RWPE2 (cell line): ENCODE measurements around the gene MYO1E.

Experiments used
- ATAC-seq: fragments of 200-7000 bp; cut with Tn5 transposase; 3 replicates; pipeline ENCODE4 v1.9.1; 2021; ENCODE audit warnings: low read depth
- DNase-seq: peaks from one replicate; pipeline ENCODE4 v3.0.0-alpha.2; 2020; ENCODE audit warnings: low spot score
- H3K27ac ChIP-seq: fragments of 450-650 bp; 2 replicates; pipeline ENCODE4 v1.5.1; 2017; ENCODE audit warnings: mild to moderate bottlenecking; ENCODE audit not compliant: poor library complexity, severe bottlenecking
- H3K27me3 ChIP-seq: fragments of 250-450 bp; sonication (Bioruptor Pico); 2 replicates; pipeline ENCODE4 v1.5.1; 2021; ENCODE audit warnings: mild to moderate bottlenecking, moderate library complexity; ENCODE audit not compliant: insufficient read depth, poor library complexity, severe bottlenecking
- H3K36me3 ChIP-seq: fragments of 250-450 bp; sonication (Bioruptor Pico); 2 replicates; pipeline ENCODE4 v1.5.1; 2020; ENCODE audit warnings: low read depth, mild to moderate bottlenecking, moderate library complexity
- H3K4me1 ChIP-seq: fragments of 250-450 bp; sonication (Bioruptor Pico); 2 replicates; pipeline ENCODE4 v1.5.1; 2021; ENCODE audit warnings: mild to moderate bottlenecking, moderate library complexity; ENCODE audit not compliant: insufficient read depth, poor library complexity, severe bottlenecking
- H3K4me3 ChIP-seq: fragments of 250-450 bp; sonication (Bioruptor Pico); 2 replicates; pipeline ENCODE4 v1.5.1; 2021; ENCODE audit warnings: mild to moderate bottlenecking, moderate library complexity; ENCODE audit not compliant: severe bottlenecking
- H3K9me3 ChIP-seq: fragments of 250-450 bp; sonication (Bioruptor Pico); 2 replicates; pipeline ENCODE4 v1.5.1; 2021; ENCODE audit warnings: mild to moderate bottlenecking, moderate library complexity; ENCODE audit not compliant: severe bottlenecking
- TF ChIP-seq, protein P1 (sequence below): fragments of 450-650 bp; IDR thresholded peaks from one replicate; pipeline ENCODE4 v1.5.1; 2017; ENCODE audit warnings: mild to moderate bottlenecking, moderate library complexity; ENCODE audit not compliant: poor library complexity, severe bottlenecking

MYO1E gene

DNA sequence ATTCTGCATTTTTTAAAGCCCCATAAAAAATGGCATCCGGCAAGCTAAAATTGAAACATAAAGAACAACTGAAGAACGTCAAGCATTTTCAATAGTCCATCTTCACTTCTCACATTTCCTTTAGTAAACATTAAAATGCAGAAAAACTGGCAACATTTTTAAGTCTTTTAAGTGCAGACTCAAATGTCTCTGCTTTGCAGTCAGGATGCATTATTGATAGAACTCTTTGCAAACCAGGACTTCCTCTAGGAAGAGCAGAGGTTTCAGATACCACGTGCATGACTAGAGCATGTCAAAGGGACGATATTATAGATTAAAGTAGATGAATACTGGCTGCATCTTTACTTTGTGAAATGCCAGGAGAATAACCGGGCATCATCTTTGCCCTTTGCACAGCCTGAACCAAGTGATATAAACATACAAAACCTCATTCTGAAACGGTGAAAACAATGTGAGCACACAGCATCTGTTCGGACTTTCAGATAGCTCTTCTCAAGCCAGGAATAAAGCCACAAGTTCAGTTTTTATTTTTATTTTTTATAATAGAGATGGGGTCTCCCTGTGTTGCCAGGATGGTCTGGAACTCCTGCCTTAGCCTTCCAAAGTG, 101.0 kb downstream of the MYO1E start:
- TF ChIP-seq, protein P1, sequence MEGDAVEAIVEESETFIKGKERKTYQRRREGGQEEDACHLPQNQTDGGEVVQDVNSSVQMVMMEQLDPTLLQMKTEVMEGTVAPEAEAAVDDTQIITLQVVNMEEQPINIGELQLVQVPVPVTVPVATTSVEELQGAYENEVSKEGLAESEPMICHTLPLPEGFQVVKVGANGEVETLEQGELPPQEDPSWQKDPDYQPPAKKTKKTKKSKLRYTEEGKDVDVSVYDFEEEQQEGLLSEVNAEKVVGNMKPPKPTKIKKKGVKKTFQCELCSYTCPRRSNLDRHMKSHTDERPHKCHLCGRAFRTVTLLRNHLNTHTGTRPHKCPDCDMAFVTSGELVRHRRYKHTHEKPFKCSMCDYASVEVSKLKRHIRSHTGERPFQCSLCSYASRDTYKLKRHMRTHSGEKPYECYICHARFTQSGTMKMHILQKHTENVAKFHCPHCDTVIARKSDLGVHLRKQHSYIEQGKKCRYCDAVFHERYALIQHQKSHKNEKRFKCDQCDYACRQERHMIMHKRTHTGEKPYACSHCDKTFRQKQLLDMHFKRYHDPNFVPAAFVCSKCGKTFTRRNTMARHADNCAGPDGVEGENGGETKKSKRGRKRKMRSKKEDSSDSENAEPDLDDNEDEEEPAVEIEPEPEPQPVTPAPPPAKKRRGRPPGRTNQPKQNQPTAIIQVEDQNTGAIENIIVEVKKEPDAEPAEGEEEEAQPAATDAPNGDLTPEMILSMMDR = no peak
- DNase-seq = no peak
- Histone ChIP-seq H3K36me3 (peaks cover 54% of the 10 kb centered on the region), H3K27me3 (no peaks in the 10 kb centered on the region), H3K27ac (peak overlapping the region; percentile 0), H3K4me3 (no peak overlapping the region), H3K9me3 (no peaks in the 10 kb centered on the region), H3K4me1 (peaks cover 53% of the 10 kb centered on the region)
- no peak for ATAC-seq

DNA sequence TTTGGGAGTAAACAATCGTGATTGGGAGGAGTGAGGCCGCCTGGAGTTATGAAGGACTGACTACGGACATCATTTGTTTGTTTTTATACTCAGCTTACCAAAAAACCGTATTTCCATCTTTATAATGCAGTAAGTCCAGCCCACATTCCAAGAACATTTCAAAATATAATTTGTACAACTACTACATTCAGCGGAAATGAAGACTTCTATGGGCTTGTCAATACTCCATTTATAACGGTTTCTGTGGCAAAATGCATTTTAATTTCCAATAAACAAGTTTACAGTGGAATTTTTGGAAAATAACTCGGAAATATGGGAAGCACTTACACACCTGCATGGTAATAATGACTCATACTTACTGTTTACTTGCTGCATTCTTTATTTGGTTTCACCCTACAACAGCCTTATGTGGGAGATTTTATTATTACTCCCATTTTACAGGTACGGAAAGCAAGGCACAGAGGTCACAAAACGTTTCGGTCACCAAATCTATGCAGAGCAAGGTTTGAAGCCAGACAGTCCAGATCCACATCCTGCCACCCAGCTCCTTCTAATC, 103.7 kb downstream of the MYO1E start:
- Histone ChIP-seq H3K4me1 (peaks cover 31% of the 10 kb centered on the region), H3K4me3 (no peak overlapping the region), H3K36me3 (peaks cover 75% of the 10 kb centered on the region), H3K27me3 (no peaks in the 10 kb centered on the region), H3K9me3 (no peaks in the 10 kb centered on the region), H3K27ac (peak overlapping the region; percentile 62)
- DNase-seq (no peak), ATAC-seq (peak; percentile 56)
- TF ChIP-seq, protein P1 = no peak

DNA sequence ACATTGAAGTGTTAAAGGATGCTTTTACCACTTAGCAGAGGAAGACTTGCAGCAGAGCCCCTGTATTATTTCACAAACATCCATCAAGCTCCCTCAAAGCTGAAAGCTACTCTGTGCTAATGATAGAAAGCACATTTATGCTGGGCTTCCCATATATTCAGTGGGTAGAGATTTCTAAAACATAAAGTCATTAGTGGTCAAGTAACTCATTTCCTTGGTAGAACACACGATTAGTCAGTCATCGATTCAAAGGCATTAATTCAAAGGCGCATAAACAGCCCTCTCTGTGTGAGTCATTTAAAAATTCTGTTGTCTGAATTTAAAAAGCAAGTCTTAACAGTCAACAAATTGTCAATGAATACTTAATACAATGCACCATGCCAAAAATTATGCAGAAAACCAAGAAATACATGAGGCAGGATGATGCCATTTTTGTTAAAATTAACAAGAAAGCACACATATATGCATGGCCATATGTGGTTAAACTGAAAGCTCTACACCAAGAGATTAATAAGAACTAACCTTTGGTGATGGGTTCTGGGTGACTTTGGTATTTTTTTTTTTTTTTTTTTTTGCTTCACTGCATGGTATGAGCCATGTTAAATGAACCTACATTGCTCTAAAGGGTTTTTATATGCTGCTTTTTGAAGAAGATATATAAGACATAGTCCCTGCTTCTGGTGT, 104.4 kb downstream of the MYO1E start:
- peaks cover 27% of the 10 kb centered on the region for H3K4me1 ChIP-seq
- H3K9me3 ChIP-seq = no peaks in the 10 kb centered on the region
- no peak overlapping the region for H3K4me3 ChIP-seq
- TF ChIP-seq, protein P1 = no peak
- H3K27ac ChIP-seq = peak overlapping the region; percentile 62
- no peaks in the 10 kb centered on the region for H3K27me3 ChIP-seq
- ATAC-seq = peak; percentile 74
- DNase-seq = no peak
- peaks cover 77% of the 10 kb centered on the region for H3K36me3 ChIP-seq

DNA sequence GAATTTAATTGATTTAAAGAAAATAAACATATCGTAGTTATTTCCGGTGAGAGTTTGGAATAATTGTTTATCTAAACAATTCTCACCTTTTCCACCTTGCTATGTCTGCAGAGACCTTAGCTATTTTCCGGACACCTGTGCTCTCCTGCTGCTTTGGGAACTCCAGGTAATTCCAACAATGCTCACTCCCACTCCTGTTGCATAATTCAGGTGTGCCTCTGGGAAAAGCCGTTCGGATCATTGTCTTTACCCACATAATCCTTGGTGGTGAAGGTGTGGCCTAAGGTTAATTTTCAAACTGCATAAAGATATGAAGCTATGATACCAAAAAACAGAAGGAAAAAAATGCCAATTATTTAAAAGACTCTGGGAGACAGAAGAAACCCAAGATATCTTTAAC, 106.6 kb downstream of the MYO1E start:
- peaks cover 79% of the 10 kb centered on the region for H3K36me3 ChIP-seq
- no peak for ATAC-seq

More for the DNA sequence above, 106.6 kb downstream of the MYO1E start:
- Histone ChIP-seq H3K4me1 (peaks cover 27% of the 10 kb centered on the region), H3K27ac (peak overlapping the region; percentile 62), H3K9me3 (no peaks in the 10 kb centered on the region), H3K4me3 (no peak overlapping the region), H3K27me3 (no peaks in the 10 kb centered on the region)
- DNase-seq = no peak
- TF ChIP-seq, protein P1 = no peak
